ENCODE measurements around the gene HPCAL4.

Gene HPCAL4

DNA sequence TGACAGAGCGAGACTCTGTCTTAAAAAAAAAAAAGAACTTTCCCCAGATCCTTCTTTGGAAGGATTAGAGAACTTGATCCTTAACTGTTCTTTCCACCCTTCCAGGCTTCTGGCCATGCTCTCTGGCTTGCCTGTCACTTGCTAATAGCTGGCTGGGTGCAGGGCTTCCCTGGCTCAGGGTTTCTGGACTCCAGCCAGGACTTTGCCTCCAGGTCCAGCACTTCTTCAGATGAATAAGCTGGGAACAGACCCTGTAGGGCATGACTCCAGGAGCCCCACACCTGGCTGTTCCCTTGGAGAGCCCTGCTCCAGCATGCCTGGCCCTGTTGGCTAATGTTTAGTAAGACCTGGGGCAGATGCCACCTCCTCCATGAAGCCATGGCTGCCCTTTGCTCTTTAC lies 16.0 kb downstream of the HPCAL4 start:
- no peak for DNase-seq

DNA sequence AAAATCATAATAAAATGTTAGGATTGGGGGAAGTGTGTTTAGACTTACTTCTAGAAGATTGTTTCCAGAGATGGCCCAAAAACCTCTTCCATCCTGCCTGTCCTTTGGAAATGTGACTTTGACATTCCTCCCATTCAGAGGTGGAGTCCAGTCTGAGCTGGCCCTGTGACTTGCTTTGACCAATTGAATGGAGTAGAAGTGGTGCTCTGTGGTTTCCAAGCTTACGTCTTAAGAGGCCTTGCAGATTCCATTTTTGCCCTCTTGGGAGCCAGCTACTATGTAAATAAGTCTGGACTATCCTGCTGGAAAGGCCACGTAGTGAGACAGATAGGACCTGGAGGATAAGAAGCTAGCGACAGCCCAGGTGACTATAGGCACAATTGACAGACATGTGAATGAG lies 18.0 kb downstream of the HPCAL4 start:
- DNase-seq, result no peak

DNA sequence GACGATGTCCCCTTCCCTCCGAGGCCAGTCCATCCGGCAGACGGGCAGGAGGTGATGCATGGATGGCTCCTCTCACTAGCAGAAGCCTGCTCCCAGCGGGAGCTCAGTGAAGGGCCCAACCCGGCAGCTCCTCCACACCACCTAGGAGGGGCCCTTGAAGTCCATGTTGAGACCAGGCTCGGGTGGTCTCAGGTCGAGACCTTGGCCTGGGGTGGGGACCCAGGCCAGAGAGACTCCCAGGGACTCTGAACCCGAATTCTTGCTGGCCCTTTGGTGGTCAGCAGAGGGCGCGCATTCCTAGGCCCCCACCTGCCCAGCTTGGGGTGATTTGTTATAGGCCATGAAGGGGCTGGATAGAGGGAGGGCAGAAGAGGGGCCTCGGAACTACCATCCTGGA lies 18.7 kb downstream of the HPCAL4 start:
- peak in 4 of 6 experiments; percentile 9 to 22 (median 16) for DNase-seq

DNA sequence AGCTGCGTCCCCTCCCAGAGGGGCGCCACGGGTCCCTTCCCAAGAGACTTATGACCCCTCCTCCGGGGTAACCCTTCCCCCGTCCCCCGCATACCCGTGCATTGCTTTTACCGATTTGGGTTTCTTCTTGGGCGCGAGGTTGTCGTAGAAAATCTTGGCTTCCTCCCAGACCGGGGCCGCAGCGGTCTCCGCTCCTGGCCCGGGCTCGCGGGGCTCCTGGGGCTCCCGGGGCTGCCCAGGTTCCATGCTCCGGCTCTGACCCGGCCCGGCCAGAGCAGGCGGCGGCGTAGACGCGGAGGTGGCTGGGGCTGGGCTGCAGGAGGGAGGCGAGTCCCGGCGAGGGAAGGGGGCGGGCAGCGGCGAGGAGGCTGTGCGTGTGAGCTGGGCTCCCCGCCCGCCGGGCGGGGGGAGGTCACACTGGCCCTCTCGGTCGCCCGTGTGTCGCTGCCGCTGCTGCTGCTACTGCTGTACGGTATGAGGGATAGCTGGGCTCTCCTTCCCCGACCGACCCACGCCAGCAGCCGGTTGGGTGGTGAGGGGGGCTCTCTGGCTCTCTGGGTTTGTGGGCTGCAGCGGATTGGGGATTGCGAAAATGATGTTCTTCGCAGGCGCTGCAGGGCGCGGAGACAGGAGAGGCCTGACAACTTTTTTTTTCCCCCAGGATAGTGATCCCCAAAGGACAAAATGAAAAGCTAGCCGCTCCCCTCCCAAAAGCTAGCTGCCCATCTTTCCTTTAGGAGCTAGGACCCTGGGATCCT lies 19.3 kb downstream of the HPCAL4 start, which contains the start of gene NT5C1A:
Gene NT5C1A (minus strand): TSS at position 315 of the 758 bp plus-strand sequence. CDS start 69 bp downstream, at position 246.
- DNase-seq, result peak in 4 of 6 experiments; percentile 3 to 31 (median 21)

DNA sequence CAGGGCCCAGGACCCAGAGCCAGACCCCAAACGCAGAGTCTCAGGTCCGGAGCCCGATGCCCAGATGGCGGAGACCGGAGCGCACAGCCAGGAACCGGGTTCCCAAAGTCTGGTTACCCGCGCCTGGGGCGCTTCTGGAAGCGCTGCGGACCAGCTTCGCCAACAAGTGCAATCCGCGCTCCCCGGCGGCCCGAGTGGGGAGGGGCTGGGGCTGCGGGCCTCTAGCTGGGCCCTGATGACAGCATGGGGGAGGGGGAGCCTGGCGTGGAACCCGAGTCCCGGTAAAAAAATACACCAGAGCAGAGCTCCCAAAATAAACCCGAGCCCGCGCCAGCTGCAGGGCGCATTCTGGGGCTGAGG lies 19.8 kb downstream of the HPCAL4 start:
- DNase-seq, result peak in 1 of 6 experiments; percentile 30

DNA sequence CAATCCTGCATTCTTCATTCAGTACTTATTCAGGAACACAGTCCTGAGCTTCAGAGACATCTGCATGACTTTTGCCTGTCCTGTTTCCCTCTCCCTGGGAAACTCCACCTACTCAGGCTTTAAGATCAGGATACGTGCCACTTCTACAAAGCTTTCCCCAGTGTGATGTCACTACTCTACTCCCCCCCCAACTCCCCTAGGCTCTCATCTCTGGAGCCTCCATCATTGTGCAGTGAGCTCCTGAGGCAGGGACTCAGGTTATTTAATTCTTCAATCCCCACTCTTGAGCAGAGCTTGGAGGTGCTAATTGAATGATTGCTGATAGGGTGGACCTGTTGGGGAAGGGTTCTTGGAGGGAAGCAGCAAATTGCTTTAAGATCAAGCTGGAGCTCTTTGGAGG lies 20.5 kb downstream of the HPCAL4 start:
- no peak for DNase-seq

DNA sequence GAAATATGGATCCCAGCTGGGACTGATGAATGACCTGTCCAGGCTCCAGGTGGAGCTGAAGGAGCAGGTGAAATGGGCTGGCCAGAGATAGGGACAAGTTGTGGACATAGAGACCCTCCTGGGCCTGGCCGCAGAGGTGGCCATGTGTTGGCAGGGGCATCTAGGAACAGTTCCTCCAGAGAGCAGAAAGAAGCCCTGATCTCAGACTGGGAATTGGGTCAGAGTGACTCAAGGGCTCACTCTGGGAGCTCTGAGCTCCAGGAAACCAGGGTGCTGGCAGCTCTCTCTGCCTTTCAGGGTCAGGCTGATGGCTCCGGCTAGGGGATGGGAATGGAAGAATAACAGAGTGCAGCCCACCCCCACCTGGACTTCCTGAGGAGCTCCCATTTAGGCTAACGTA lies 22.3 kb downstream of the HPCAL4 start:
- no peak for DNase-seq

DNA sequence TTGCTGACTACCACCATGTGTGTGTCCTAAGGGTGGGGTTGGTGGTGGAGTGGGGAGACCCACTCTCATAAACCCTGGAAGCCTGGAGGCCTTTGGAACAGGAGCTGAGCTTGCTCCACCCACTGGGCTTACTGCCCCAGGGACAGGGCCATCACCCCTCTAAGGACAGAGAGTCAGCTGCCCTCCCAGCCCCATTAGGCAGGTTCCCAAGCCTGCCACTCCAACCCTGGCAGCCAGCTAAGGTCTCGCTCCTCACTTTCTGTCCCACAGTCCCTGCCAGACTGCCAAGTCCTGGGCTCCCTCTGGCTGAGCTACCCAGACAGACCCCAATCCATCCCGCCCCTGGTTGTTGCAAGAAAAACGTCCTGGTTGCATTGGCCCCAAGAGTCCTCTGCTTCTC lies 23.1 kb downstream of the HPCAL4 start:
- no peak for DNase-seq

DNA sequence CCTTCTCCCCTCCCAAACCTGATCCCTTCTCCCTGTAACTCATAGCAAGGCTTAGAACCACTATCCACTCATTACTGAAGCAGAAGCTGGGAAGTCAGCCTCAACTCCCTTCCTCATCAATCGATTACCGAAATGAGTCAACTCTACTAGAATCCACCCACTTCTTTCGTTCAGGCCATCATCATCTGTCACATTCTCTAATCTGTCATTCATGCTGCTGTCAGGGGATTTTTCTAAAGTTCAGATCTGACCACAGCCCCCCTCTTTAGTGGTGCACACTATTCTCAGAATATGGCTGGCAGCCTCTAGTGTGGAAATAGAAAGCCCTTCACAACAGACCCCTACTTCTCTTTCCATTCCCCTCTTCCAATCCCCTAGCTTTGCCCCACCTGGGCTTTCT lies 24.5 kb downstream of the HPCAL4 start:
- DNase-seq, result no peak

DNA sequence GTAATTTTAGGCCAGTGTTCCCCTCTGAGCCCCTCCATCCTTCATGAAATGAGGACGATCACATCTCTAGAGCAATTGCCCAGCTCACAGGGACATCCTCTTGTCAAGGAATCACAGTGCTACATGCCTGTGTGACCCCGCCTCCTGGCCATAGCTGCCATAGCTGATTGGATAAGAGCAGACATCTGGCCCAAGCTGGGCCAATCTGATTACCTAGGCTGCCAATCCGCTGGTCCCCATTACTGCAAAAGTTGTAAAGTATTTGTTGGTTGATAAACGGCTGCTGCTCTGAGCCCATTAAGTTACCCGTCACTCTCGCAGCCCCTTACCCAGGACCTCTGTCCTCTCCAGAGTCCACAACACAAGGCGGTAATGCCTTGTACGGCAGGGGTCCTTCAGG lies 27.7 kb downstream of the HPCAL4 start:
- DNase-seq, result no peak

DNA sequence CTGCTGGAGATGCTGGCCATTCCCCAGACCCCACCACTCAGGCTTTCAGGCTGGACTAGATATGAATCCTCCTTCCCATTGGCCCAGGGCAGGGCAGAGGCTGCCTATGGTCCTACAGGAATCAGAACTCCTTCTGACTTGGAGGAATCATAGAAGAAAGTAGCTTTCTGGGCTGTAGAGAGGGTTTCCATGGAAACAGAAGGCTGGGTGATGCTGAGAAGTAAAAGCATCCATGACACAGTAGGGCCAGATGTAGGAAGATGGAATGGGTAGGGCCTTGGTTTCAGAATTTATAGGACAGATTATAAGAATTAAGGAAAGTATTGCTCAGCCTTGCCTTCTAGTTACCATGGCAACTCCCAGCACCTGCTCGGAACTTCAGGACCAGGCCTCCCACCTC lies 28.4 kb downstream of the HPCAL4 start:
- DNase-seq, result no peak

DNA sequence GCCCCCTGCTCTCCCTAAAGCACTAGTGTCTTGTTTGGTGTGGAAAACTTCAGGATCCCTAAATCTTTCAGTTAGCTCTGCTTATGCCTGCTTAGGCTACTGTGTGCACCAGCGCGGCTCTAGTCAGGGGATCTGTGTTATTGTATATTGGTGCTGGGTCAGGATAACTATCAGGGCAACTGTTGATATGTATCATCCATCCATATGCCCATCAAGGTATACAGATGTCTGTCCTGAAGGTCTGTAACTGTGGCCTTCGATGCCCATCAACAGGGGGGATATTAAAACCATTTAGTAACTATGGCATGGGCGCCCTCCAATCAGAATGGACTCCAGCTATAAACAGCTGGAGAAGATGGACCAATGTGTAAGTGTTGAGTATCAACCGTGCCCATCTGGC lies 31.7 kb downstream of the HPCAL4 start:
- no peak for DNase-seq

DNA sequence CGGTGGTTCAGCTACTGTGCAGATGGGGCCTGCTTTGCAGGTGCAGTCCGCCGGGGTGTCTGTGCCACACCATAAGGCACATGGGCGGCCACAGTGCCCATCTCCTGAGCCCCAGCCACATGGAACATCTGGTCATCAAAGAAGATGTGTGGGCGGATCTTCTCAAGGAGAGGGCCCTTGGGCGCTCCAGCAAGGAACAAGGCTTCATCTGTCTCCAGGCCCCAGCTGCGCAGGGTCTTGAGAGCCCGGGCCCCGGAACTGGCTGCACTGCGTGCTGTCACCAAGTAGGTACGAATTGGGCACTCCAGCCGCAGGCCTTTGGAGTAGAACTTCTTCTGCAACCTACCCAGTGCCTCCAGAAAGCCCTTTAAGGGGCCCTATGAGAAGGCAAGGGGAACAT lies 32.1 kb downstream of the HPCAL4 start:
- no peak for DNase-seq

DNA sequence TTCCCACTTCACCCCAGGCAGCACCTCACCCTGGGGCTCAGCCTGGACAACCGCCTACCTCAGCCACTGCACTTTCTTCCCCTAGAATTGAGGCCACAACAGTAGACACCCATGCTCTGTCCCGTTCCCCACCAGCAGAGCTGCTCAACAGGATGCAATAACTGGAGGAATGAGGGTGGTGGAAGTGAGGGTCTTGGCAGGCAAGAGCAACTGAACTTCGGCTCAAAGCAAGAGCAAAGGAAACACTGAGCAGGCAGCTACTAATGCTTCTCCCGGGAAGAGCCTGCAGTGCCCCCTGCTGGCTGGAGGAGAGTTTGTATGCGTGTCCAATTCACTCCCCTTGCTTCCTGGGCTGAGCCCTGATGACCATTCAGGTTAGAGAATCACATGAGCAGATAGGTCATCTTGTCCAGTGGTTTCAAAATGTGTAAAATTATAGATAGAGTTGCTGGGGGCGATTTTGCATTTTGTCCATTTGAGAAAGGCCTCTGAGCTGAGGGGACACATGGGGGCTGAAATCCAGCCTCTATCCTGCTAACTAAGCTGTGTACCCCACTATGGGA lies 33.2 kb downstream of the HPCAL4 start:
- DNase-seq, result peak; percentile 11 to 48 (median 22)

DNA sequence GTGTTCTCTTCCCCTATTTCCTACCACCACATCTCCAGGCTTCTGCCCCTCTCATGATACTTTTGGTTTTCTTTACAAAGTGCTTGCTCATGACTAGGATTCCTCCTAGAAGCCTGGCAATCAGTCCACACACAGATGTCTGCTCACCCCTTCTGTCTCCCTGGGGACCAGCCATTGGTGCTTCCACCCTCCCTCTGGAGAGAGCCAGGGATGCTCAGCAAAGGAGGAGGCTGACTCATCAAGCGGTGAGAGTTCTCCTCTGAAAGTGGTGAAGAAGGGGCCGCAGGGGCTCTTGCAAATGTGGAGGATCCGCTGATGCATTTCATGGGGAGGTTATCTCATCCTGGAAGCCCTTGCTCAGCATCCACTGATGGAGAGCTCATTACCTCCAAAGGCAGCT lies 33.8 kb downstream of the HPCAL4 start:
- DNase-seq, result no peak

DNA sequence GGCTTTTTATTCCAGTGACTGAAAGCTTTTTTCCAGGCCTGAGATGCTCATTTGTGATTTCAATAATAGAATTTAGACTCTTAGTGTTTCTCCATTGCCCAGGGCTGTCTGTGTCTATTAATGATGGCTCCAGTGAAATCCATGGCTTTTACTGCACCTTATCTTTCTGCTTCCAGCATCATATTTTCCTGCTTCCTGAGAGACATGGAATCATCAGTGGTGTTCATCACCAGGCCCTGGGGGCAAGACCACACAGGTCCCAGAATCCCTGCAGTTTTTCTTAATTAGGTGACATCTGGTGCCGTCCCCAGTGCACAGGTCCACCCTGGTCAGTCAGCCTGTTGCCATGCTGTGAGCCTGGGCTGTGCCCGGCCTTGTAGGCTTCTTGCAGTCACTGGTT lies 34.8 kb downstream of the HPCAL4 start:
- no peak for DNase-seq

DNA sequence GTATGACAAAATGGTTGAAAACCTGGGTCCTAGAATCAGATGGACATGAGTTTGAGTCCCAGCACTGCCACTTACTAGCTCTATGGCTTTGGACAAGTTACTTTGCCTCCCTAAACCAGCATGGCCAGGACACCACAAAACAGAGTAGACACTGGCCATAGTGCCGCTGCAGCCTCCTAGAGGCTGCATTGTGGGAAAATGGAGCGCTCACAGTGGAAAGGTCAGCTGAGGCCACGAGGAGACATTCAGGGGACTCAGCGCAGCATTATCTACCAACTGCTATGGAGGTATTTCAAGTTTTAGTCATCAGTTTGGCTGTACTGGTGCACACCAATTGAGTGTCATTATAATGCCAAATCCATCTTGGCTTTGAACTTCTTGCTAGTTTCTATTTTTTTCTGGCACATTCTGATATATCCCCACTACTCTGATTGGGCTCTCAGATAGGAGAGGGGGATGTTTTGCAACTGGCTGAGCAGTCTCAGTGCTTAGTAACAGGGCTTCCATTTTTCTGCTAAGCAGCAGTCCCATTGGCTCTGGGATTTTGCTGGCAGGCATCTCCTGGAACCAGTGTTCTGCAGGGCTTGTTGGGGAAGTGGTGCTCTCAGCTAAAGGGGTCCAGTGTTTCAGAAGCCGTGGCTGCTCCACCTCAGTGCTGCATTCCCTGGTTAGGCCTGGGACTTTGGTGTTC lies 35.5 kb downstream of the HPCAL4 start:
- peak in 3 of 6 experiments; percentile 11 to 44 (median 34) for DNase-seq

DNA sequence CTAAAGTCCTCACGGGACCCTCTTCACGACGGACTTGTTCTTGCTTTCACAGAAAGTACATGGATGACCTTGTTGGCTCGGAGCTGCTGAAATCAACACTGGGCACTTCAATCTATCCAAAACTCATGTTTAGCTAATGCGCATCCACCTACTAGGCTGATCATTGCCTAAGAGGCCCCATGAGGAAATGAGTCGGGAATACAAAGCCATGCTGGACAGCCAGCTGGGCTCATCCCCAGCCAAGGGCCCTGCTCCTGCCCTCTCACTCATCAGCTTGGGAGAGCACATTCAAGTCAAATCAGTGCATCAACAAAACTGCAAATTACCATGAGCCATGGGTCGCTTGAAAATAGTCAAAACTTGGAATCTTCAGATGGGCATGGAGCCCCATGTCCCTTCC lies 36.9 kb downstream of the HPCAL4 start:
- no peak for DNase-seq

DNA sequence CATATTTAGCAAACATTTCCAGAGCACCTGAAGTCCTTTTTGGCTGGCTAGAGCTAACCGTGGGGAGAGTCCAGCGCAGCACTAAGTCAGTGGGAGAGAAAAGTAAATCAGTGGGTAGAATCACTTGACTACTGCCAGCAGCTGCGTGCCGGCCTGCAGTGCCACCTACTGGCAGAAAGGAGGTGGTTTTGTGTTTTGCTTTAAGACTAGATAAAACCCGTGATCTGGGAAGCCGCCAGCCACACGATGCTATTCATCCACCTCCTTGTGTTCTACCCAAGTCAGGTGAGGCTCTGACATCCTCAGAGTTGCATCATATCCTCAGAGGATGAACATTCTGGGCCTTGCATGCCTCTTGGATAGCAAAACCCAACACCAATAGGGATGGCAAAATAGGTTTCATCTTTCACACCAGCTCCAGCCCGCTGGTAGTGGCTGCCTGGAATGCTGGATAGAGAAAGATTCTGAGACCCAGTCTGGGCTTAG lies 37.6 kb downstream of the HPCAL4 start:
- peak; percentile 46 to 73 (median 62) for DNase-seq

DNA sequence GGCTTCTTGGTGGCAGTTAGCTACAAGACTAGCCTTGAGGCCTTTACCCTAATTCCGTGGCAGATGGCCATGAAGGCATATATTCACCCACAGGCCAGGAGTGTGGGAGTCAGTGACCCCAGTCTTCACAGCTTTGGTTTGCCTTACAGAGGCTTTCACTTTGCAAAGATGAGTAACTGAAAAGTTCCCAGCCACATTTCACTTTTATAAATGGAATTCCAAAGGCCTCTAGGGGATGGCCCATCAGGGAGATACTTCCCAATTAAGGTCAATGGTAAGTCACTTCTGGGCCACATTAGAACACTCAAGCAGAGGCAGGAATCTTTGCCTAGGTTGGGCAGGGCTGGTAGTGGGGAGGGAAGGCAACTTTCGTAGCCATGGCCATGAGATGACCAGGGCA lies 38.7 kb downstream of the HPCAL4 start:
- DNase-seq, result no peak

DNA sequence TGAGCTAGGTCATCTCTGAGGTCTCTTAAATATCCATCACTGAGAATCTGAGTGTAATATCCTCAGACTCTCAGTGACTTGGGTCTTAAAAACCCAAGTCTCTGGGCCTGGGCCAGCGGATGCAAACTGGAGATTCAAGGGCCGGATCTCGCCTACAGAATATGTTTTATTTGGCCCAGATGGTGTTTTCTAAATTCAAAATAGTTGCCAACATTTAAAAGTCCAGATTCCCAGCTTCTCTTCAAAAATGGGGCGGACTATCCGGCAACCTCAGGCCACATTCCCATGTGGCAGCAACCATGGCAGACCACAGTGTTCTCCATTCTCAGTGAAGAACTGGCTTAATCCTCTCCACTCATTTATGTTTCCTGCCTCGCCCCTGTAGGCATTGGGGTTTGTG lies 39.1 kb downstream of the HPCAL4 start:
- no peak for DNase-seq

DNA sequence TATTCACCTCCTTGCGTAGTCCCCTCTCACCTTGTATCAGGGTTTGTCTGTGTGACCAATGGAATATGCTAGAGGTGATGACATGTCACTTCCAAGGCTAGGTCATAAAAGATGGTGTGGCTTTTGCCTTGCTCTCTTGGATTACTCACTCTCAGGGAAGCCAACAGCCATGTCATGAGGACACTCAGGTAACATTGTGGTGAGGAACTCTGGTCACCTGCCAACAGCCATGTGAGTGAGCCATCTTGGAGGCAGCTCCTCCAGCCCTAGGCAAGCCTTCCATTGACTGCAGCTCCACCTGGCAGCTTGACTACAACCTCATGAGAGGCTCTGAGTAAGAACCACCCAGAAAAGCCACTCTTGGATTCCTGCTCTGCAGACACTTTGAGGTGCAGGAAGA lies 40.8 kb downstream of the HPCAL4 start:
- DNase-seq, result no peak

DNA sequence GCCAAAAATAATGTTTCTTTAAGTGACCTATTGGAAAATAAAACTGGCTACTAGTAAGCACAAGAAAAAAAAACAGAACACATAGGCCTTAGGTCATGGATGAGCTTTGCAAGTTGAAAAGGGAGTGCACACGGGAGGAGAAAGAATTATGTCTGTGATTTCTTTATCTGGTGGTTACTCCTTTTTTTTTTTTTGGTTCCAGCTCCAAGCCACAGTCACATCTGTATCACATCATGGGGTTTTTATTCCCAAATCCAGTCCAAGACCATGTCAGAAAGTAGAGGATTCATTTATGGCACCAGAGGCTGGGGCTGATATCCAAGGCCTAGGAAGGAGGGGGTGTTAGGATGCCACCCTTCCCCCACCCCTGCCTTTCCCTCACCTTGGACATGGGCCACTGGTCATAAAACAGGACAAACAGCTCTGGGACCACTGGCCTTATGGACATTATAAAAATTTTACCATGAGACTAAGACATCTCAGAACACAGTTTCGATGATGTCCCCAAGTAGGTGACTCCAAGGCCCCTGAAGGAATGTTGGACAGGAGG lies 41.5 kb downstream of the HPCAL4 start:
- no peak for DNase-seq

DNA sequence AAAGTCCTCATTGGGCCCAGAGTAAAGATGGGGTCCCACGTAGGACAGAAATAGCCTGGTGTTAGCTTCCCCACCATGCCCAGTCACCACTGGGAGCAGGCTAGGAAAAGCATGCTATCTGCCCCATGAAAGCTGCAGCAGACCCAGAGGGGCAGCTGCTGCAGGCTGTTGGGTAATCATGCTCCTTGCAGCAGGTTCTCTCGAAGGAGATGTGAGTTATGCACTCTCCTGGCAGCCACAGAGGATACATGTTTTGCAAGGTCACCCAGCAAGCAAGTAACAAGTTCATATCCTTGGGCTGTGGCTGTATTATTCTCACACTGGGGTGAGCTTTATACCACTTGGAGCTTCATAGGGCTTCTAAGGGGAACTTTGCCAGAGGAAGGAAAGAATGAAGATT lies 42.7 kb downstream of the HPCAL4 start:
- DNase-seq, result no peak

Measured in stimulated activated naive CD4-positive, alpha-beta T cell (primary cell).